Fibroblast of mammary gland (primary cell): ENCODE data around the gene FBXL17.
A peak's percentile ranks its signal among the peaks of the same experiment; 100 is the strongest.

Experiments
- DNase-seq: peaks from one replicate; pipeline ENCODE4 v3.0.0-alpha.2; 2010; ENCODE audit warnings: low read depth
- H3K4me3 ChIP-seq: 2 replicates; pipeline ENCODE4 v1.5.1; 2011; ENCODE audit warnings: low read depth, mild to moderate bottlenecking, low read length, moderate library complexity; ENCODE audit not compliant: control insufficient read depth
- CTCF ChIP-seq: conservative IDR thresholded peaks from 2 replicates; pipeline ENCODE4 v1.5.1; 2011; ENCODE audit warnings: low read depth, low read length, inconsistent platforms; ENCODE audit not compliant: control insufficient read depth, insufficient read depth

The FBXL17 gene

GRCh38 chr5:107860044-107860443 lies 521.9 kb downstream of the FBXL17 start:
- no peak for TF ChIP-seq CTCF
- H3K4me3 ChIP-seq = no peak overlapping the region
- DNase-seq = no peak

- DNase-seq = no peak
- H3K4me3 ChIP-seq = no peak overlapping the region
- TF ChIP-seq CTCF = no peak
Observed at GRCh38 chr5:107858788-107859187, 523.1 kb downstream of the FBXL17 start.

GRCh38 chr5:107858324-107858723 lies 523.6 kb downstream of the FBXL17 start:
- no peak for DNase-seq
- no peak for TF ChIP-seq CTCF

GRCh38 chr5:107857785-107858184 lies 524.1 kb downstream of the FBXL17 start:
- no peak for TF ChIP-seq CTCF
- DNase-seq = no peak
- no peak overlapping the region for H3K4me3 ChIP-seq

More at GRCh38 chr5:107858324-107858723, 523.6 kb downstream of the FBXL17 start:
- no peak overlapping the region for H3K4me3 ChIP-seq

GRCh38 chr5:107855171-107855570 lies 526.7 kb downstream of the FBXL17 start:
- peak; percentile 11 for DNase-seq
- TF ChIP-seq CTCF = peak; percentile 10
- H3K4me3 ChIP-seq = no peak overlapping the region

- no peak overlapping the region for H3K4me3 ChIP-seq
- TF ChIP-seq CTCF = no peak
- DNase-seq = no peak
Observed at GRCh38 chr5:107853696-107854095, 528.2 kb downstream of the FBXL17 start.

GRCh38 chr5:107853031-107853430 lies 528.9 kb downstream of the FBXL17 start:
- no peak for TF ChIP-seq CTCF
- no peak for DNase-seq
- no peak overlapping the region for H3K4me3 ChIP-seq
